ENCODE measurements around the gene HSPA4.
"Not testable (repeated sequence)": the region's sequence is repeated elsewhere in the genome, so short reads cannot be mapped to it uniquely, and the experiment has no call there.

HSPA4 gene

DNA sequence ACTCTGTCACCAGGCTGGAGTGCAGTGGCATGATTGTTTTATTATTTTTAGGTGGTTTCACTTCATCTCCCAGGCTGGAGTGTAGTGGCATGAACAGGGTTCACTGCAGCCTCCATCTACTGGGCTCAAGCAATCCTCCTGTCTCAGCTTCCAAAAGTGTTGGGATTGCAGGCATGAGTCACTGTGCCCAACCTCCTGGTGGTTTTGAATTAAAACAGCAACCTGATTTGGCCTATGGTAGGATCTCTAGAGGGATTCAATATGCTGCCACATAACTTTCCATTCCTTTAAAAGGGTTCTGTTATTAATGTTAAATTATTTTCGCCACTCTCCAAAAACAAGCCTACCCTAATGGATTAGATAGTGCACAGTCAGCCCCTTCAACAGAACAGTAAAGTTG lies 9.9 kb upstream of the HSPA4 start:
- TF ChIP-seq, protein P1, sequence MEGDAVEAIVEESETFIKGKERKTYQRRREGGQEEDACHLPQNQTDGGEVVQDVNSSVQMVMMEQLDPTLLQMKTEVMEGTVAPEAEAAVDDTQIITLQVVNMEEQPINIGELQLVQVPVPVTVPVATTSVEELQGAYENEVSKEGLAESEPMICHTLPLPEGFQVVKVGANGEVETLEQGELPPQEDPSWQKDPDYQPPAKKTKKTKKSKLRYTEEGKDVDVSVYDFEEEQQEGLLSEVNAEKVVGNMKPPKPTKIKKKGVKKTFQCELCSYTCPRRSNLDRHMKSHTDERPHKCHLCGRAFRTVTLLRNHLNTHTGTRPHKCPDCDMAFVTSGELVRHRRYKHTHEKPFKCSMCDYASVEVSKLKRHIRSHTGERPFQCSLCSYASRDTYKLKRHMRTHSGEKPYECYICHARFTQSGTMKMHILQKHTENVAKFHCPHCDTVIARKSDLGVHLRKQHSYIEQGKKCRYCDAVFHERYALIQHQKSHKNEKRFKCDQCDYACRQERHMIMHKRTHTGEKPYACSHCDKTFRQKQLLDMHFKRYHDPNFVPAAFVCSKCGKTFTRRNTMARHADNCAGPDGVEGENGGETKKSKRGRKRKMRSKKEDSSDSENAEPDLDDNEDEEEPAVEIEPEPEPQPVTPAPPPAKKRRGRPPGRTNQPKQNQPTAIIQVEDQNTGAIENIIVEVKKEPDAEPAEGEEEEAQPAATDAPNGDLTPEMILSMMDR (IDR thresholded peaks at IDR 0.05; ENCODE audit: low read depth, low read length), result no peak

DNA sequence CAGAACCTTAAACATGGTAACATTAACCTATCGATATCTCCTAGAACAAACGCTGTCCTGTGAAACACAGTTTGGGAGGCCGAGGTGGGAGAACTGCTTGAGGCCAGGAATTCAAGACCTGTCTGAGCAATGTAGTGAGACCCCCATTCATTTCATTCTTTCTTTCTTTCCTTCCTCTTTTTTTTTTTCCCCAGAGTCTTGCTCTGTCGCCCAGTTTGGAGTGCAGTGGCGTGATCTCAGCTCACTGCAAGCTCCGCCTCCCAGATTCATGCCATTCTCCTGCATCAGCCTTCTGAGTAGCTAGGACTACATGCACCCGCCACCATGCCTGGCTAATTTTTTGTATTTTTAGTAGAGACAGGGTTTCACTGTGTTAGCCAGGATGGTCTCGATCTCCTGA lies 5.3 kb upstream of the HSPA4 start:
- DNase-seq (ENCODE audit: extremely low read depth, low read depth), result not testable (repeated sequence)

More for the DNA sequence above, 9.9 kb upstream of the HSPA4 start:
- no peak for DNase-seq (ENCODE audit: extremely low read depth, low read depth)

DNA sequence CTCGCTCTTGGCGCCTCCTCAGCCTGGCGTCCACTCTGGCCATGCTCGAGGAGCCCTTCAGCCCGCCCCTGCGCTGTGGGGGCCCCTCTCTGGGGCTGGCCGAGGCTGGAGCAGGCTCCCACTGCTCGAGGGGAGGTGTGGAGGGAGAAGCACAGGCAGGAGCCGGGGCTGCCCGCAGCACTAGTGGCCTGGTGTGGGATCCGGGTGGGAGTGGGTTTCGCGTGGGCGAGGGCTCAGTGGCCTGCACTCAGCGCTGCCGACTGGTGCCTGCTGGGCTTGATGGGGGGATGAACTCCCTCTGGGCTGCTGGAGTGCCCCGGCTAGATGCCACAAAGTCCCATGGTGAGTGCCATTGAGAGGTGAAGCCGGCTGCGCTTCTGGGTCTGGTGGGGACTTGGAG lies 4.4 kb upstream of the HSPA4 start:
- TF ChIP-seq, protein P1 (IDR thresholded peaks at IDR 0.05; ENCODE audit: low read depth, low read length), result no peak
- no peak for DNase-seq (ENCODE audit: extremely low read depth, low read depth)

DNA sequence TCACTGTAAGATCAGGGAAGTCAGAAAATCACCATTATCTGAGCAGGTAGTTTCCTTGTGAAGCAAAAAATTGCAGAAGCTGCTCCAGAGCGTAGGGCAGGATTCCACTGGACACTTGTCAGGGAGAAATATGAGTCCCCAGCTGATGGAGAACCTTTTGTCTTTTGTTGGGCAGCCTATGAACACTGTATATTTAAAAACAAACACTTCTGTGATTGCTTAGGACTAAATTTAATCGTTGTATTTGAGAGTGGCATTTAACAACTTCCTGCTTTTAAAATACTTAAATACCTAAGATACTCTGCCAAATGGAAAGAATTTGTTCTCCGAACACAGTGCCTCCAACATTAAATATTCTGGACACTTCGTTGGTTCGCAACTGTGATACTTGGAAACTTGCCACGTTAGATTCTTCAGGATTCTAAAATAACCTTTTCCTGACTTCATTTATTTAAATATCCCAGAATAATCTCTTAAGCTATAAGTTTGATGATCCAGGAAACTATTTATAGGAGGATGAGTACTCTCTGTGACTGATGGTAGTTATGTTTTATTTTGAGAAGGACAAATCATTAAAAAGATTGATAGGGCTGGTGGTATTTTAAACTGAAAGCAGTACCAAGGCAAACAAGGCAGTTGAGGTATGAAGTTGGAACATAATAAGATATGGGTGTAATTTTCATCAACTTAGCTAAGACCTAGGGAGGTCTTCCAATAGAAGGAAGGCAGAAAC lies 2.7 kb upstream of the HSPA4 start:
- TF ChIP-seq, protein P1 (IDR thresholded peaks at IDR 0.05; ENCODE audit: low read depth, low read length), result no peak
- DNase-seq (ENCODE audit: extremely low read depth, low read depth), result no peak

DNA sequence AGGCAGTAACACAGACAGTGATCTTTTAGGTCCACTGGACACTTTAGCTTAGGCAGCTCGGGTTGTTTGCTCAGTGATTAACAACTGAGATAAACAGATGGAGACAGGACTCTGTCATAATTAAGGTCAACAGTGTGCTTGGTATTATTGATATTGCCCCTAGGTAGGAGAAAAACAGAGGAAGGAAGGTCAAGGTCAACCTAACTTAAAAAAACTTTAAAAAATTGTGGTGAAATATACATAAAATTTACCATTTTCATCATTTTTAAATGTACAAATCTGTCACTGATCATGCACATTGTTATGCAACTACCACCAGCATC lies 2.1 kb upstream of the HSPA4 start:
- no peak for DNase-seq (ENCODE audit: extremely low read depth, low read depth)
- TF ChIP-seq, protein P1 (IDR thresholded peaks at IDR 0.05; ENCODE audit: low read depth, low read length), result no peak

DNA sequence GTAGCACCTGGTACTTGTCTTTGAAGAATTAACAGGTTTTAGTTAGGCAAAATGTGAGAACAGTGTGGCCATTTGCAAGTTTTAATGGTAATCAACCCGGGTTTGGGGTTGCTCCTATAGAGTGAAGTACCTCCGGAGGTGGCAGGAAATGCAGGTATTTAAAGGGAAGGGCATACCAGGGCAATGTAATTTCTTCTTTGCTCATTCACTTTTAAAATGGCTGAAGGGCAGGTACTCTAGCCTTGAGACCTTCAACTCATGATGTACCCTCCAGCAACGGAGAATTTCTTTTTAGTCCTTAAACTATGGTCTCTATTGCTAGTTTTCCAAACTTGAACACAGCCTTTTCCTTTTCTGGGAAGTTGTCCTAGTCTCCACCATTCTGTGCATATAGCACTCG lies 1.3 kb upstream of the HSPA4 start:
- no peak for DNase-seq (ENCODE audit: extremely low read depth, low read depth)
- TF ChIP-seq, protein P1 (IDR thresholded peaks at IDR 0.05; ENCODE audit: low read depth, low read length), result no peak

DNA sequence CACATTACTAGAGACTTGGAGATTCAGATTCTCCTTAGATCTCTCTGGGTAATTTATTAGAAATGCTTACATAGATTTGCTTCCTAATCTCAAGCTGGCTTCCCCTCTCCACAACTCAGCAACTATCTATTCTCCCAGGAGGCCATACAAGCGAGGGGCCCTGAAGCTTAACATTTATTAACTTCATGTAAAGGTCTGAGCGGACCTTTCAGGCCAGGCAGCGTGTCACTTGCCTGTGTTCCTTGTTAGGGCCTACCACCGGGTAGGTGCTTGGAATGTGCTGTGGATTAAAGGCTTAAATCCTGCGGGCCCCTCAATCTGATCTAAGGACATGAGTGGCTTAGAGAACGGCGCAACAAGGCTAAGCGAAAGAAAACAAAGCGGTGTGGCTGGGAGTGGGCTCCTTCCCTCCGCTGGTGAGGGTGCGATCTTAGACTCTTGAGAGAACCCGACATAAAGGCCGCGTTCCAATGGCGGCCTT lies 712 bp upstream of the HSPA4 start:
- TF ChIP-seq, protein P1 (IDR thresholded peaks at IDR 0.05; ENCODE audit: low read depth, low read length), result no peak
- DNase-seq (ENCODE audit: extremely low read depth, low read depth), result no peak

All from AG09319 (cell line).